GM19240 (cell line): ENCODE measurements around the gene ROMO1.
"Not testable (repeated sequence)": the region's sequence is repeated elsewhere in the genome, so short reads cannot be mapped to it uniquely, and the experiment has no call there.

Experiments
- DNase-seq: peaks from one replicate; pipeline ENCODE4 v3.0.0; 2011; ENCODE audit warnings: low spot score; ENCODE audit not compliant: insufficient read length

Gene ROMO1

GRCh38 chr20:35710039-35710438 lies 10.8 kb downstream of the ROMO1 start:
- no peak for DNase-seq

- DNase-seq, result no peak
These were observed 11.8 kb downstream of the ROMO1 start for GRCh38 chr20:35710884-35711587.

- DNase-seq, result no peak
These were observed 12.5 kb downstream of the ROMO1 start for GRCh38 chr20:35711588-35712209.

GRCh38 chr20:35713120-35713519 lies 13.9 kb downstream of the ROMO1 start:
- not testable (repeated sequence) for DNase-seq

GRCh38 chr20:35714127-35714526 lies 14.9 kb downstream of the ROMO1 start:
- DNase-seq, result no peak

GRCh38 chr20:35715652-35716051 lies 16.4 kb downstream of the ROMO1 start:
- no peak for DNase-seq

- DNase-seq, result no peak
These were observed 17.1 kb downstream of the ROMO1 start for GRCh38 chr20:35716330-35716729.

- DNase-seq, result not testable (repeated sequence)
These were observed 19.1 kb downstream of the ROMO1 start for GRCh38 chr20:35718321-35718720.

- DNase-seq, result no peak
These were observed 19.9 kb downstream of the ROMO1 start for GRCh38 chr20:35718972-35719635.

- no peak for DNase-seq
These were observed 20.5 kb downstream of the ROMO1 start for GRCh38 chr20:35719717-35720116.

GRCh38 chr20:35720165-35721123 lies 21.2 kb downstream of the ROMO1 start:
- DNase-seq, result no peak

- DNase-seq, result no peak
These were observed 22.0 kb downstream of the ROMO1 start for GRCh38 chr20:35721219-35721618.

- DNase-seq, result no peak
These were observed 22.4 kb downstream of the ROMO1 start for GRCh38 chr20:35721621-35722020.

- DNase-seq, result not testable (repeated sequence)
These were observed 24.1 kb downstream of the ROMO1 start for GRCh38 chr20:35723275-35723639.

- DNase-seq, result not testable (repeated sequence)
These were observed 24.6 kb downstream of the ROMO1 start for GRCh38 chr20:35723652-35724320.

- no peak for DNase-seq
These were observed 25.4 kb downstream of the ROMO1 start for GRCh38 chr20:35724321-35725230.

- no peak for DNase-seq
These were observed 27.9 kb downstream of the ROMO1 start for GRCh38 chr20:35726842-35727711.

- no peak for DNase-seq
These were observed 30.1 kb downstream of the ROMO1 start for GRCh38 chr20:35729283-35729807.
